Rectal smooth muscle tissue (tissue), 1 donor: ENCODE measurements around the gene NUDT19.
A peak's percentile ranks its signal among the peaks of the same experiment; 100 is the strongest.
"Not testable (repeated sequence)": the region's sequence is repeated elsewhere in the genome, so short reads cannot be mapped to it uniquely, and the experiment has no call there.

Source experiments
- H3K27ac ChIP-seq: one replicate; pipeline ENCODE4 v1.7.0; 2013; ENCODE audit warnings: low read depth, low read length, inconsistent platforms
- H3K27me3 ChIP-seq: one replicate; pipeline ENCODE4 v1.7.0; 2013; ENCODE audit warnings: low read length; ENCODE audit not compliant: control insufficient read depth, insufficient read depth
- H3K36me3 ChIP-seq: one replicate; pipeline ENCODE4 v1.7.0; 2013; ENCODE audit warnings: low read length; ENCODE audit not compliant: control insufficient read depth, insufficient read depth
- H3K4me1 ChIP-seq: one replicate; pipeline ENCODE4 v1.7.0; 2013; ENCODE audit warnings: low read length; ENCODE audit not compliant: control insufficient read depth, insufficient read depth
- H3K4me3 ChIP-seq: one replicate; pipeline ENCODE4 v1.7.0; 2013; ENCODE audit warnings: low read length
- H3K9ac ChIP-seq: one replicate; pipeline ENCODE4 v1.7.0; 2013; ENCODE audit warnings: low read length

Gene NUDT19

GRCh38 chr19:32691291-32691951 is at the start of gene NUDT19:
Gene NUDT19, plus strand, starts transcription at chr19:32691821. Its CDS starts 140 bp downstream, at chr19:32691961.
- Histone ChIP-seq H3K4me1 (peaks cover 6% of the 10 kb centered on the region), H3K27me3 (no peaks in the 10 kb centered on the region), H3K27ac (peak within 1 kb of the TSS; percentile 80)

GRCh38 chr19:32642771-32643170 is 48.9 kb upstream of the NUDT19 start:
- Histone ChIP-seq H3K4me1 (no peaks in the 10 kb centered on the region), H3K27me3 (no peaks in the 10 kb centered on the region), H3K36me3 (peaks cover 41% of the 10 kb centered on the region), H3K9ac (no peak overlapping the region), H3K27ac (no peak overlapping the region), H3K4me3 (no peak overlapping the region)

More at GRCh38 chr19:32691291-32691951, at the start of gene NUDT19:
- H3K36me3 ChIP-seq, result no peaks in the 10 kb centered on the region
- H3K4me3 ChIP-seq, result peak within 1 kb of the TSS; percentile 73
- H3K9ac ChIP-seq, result peak within 1 kb of the TSS; percentile 45

DNA sequence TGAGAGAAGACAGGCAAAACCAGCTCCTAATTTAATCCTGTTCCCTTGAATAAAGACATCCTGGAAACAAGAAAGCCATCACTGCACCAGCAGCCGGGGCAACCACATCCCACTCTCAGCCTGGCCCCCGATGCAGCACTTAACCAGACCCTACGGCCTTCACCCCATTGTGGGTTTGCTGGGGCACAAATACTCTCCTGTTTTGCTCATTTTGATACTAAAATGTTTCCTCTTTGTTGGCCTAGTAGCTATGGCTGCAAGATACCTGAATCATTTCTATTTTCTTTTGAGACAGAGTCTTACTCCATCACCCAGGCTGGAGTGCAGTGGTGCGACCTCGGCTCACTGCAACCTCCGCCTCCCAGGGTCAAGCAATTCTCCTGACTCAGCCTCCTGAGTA is 45.1 kb upstream of the NUDT19 start:
- Histone ChIP-seq H3K4me3 (no peak overlapping the region), H3K27me3 (no peaks in the 10 kb centered on the region), H3K9ac (no peak overlapping the region), H3K36me3 (peaks cover 18% of the 10 kb centered on the region), H3K4me1 (no peaks in the 10 kb centered on the region), H3K27ac (no peak overlapping the region)

DNA sequence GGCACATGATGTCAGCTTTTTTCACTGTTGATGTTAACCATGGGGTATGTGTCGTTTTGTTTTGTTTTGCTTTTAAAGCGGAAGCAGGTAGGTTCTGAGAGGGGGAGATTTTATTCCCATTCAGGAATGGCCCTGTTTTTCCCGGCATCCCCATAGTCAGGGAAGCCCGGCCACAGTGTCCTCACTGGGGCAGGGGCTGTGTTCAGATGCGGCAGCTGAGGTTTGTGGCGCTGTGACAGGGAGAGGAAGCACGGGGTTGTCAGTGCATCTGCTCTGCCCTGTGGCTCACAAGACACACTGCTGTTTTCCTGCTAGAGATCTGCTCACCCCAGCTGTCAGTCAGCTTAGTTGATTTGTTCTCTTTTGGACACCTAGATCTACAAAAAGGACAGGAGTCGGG is 44.3 kb upstream of the NUDT19 start:
- no peak overlapping the region for H3K9ac ChIP-seq
- peaks cover 18% of the 10 kb centered on the region for H3K36me3 ChIP-seq
- no peaks in the 10 kb centered on the region for H3K27me3 ChIP-seq
- H3K27ac ChIP-seq, result no peak overlapping the region
- H3K4me1 ChIP-seq, result no peaks in the 10 kb centered on the region
- no peak overlapping the region for H3K4me3 ChIP-seq

- peaks cover 9% of the 10 kb centered on the region for H3K36me3 ChIP-seq
These were observed 41.9 kb upstream of the NUDT19 start for GRCh38 chr19:32649751-32650150.

GRCh38 chr19:32650671-32651070 is 41.0 kb upstream of the NUDT19 start:
- Histone ChIP-seq H3K9ac (no peak overlapping the region), H3K4me3 (no peak overlapping the region), H3K27ac (no peak overlapping the region), H3K4me1 (no peaks in the 10 kb centered on the region), H3K36me3 (peaks cover 9% of the 10 kb centered on the region), H3K27me3 (no peaks in the 10 kb centered on the region)

More at GRCh38 chr19:32649751-32650150, 41.9 kb upstream of the NUDT19 start:
- Histone ChIP-seq H3K4me3 (no peak overlapping the region), H3K9ac (no peak overlapping the region), H3K4me1 (no peaks in the 10 kb centered on the region), H3K27me3 (no peaks in the 10 kb centered on the region), H3K27ac (no peak overlapping the region)

DNA sequence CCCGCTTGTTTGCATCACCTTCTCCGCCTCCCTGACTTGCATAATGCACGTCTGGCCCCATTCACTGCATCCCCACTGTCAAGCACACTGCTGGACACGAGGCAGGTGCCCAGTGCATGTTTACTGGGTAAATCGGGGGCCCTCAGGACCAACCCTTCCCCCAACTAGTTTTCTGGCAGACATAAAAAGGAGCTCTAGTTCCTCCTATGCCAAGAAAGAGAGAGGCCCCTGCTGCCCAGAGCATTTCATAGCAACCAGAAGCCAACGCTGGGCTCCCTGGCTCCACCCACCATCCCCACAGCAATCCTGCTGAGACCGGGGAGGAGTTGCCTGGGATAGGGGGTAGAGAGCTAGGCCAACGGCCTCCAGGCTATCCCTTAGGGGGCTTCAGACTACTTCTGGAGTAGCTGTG is 39.9 kb upstream of the NUDT19 start:
- Histone ChIP-seq H3K4me3 (no peak overlapping the region), H3K27me3 (no peaks in the 10 kb centered on the region), H3K9ac (no peak overlapping the region), H3K4me1 (no peaks in the 10 kb centered on the region), H3K27ac (no peak overlapping the region), H3K36me3 (peaks cover 9% of the 10 kb centered on the region)

GRCh38 chr19:32652331-32652730 is 39.3 kb upstream of the NUDT19 start:
- not testable (repeated sequence) for H3K36me3 ChIP-seq, H3K4me1 ChIP-seq, H3K4me3 ChIP-seq, H3K27ac ChIP-seq, H3K9ac ChIP-seq, H3K27me3 ChIP-seq

DNA sequence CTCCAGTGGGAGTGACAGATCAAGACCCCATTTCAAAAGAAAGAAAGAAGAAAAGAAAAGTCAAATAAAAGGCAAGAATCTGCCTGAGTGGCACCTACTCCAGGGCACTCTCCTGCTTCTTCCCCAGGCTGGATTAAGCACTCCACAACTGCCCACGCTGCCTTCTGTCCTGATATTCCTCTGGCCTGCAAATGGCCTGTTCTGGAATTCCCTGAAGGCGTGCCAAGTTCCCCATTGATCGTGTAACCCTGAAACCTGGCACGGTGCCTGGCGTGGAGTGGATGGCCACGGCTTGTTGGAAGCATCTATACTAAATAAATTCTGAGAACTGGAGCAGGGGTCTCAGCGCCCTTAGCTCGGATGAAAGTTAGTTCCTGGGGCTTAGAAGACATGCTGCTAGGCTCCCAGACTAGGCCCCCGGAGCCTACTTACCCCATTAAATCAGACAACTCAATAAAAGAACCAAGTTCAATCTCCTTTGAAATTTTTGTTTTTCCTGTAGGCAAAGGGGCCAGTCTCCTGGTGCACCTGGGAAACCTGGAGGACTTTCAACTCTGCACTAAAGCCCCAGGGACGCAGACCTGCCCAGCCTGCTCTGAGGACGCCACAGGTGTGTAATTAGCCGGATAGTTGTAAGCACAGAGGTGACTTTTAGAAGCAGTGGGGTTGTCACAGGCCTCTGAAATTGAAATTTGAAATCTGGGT is 38.6 kb upstream of the NUDT19 start:
- peaks cover 2% of the 10 kb centered on the region for H3K36me3 ChIP-seq
- H3K27me3 ChIP-seq, result no peaks in the 10 kb centered on the region
- no peak overlapping the region for H3K9ac ChIP-seq
- H3K27ac ChIP-seq, result no peak overlapping the region
- no peak overlapping the region for H3K4me3 ChIP-seq
- H3K4me1 ChIP-seq, result no peaks in the 10 kb centered on the region

DNA sequence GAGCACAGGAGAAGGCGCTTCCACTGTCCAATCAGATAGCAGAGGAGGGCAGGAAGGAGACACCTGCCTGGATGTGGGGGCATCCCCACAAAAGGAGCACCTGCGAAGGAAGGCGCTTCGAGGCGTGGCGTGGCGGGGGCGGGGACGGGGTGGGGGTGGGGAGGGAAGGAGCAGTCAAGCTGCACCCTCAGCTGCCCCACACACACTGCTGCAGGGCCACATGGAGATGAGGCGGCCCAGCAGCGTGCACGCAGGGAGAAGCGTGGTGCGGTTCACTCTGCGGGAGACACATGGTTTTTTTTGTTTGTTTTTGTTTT is 38.1 kb upstream of the NUDT19 start:
- Histone ChIP-seq H3K4me3 (no peak overlapping the region), H3K9ac (no peak overlapping the region), H3K36me3 (peaks cover 2% of the 10 kb centered on the region), H3K27me3 (no peaks in the 10 kb centered on the region), H3K27ac (no peak overlapping the region), H3K4me1 (no peaks in the 10 kb centered on the region)

GRCh38 chr19:32656379-32656778 is 35.2 kb upstream of the NUDT19 start:
- H3K36me3 ChIP-seq, H3K4me3 ChIP-seq, H3K9ac ChIP-seq, H3K4me1 ChIP-seq, H3K27me3 ChIP-seq, H3K27ac ChIP-seq: not testable (repeated sequence)

GRCh38 chr19:32658075-32658474 is 33.5 kb upstream of the NUDT19 start:
- H3K4me3 ChIP-seq, result no peak overlapping the region
- H3K9ac ChIP-seq, result no peak overlapping the region
- no peaks in the 10 kb centered on the region for H3K27me3 ChIP-seq
- H3K27ac ChIP-seq, result no peak overlapping the region
- H3K36me3 ChIP-seq, result peaks cover 2% of the 10 kb centered on the region
- H3K4me1 ChIP-seq, result no peaks in the 10 kb centered on the region

DNA sequence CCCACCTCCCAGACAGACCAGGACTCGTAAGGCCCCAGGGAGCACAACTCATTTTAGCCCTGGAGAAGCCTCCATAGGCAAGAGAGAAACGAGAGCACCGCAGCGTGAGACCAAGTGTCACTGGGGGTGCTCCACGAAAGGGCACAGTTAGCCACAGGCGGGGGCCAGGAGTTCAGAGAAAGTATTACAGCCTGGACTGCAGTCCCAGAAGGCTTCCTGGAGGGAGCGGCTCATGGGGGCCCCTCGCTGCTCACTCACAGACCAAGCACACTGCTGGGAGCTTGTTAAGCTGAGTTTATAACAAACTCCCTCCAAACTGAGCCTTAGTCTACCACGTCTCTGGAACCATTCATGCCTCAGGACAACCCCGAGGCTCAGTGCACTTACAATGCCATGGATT is 33.1 kb upstream of the NUDT19 start:
- no peak overlapping the region for H3K4me3 ChIP-seq
- no peaks in the 10 kb centered on the region for H3K27me3 ChIP-seq
- H3K27ac ChIP-seq, result no peak overlapping the region
- no peaks in the 10 kb centered on the region for H3K4me1 ChIP-seq
- H3K9ac ChIP-seq, result no peak overlapping the region
- H3K36me3 ChIP-seq, result peaks cover 2% of the 10 kb centered on the region
